Gastroesophageal sphincter (tissue), 3 donors: ENCODE results near the gene ANKRD45.

Experiments
- CTCF ChIP-seq, 4 experiments: fragments of 200-600 bp in 2 of 4; fragments of 450-650 bp in 2 of 4; sonication (generic) in 1 of 4; IDR thresholded peaks; one replicate each; pipeline ENCODE4 v1.5.1; 2017 to 2019; ENCODE audit warnings: antibody characterized with exemption in 4 of 4, mild to moderate bottlenecking in 2 of 4, moderate library complexity in 2 of 4
- POLR2A ChIP-seq, 2 donors: fragments of 450-650 bp; IDR thresholded peaks; one replicate each; pipeline ENCODE4 v1.6.1; 2017; ENCODE audit warnings: antibody characterized with exemption in 2 of 2, mild to moderate bottlenecking in 2 of 2, moderate library complexity in 1 of 2

DNA sequence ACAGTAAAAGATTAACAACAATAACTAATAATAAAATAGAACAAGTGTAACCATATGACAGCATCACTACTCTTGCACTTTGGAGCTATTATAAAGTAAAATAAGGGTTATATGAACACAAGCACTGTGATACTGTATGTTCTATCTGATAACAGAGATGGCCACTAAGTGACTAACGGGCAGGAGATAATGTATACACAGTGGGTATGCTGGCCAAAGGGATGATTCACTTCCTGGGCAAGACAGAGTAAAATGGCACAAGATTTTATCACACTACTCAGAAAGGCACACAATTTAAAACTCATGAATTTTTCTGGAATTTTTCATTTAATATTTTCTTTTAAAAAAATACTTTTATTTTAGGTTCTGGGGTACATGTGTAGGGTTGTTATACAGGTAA is 79.1 kb downstream of the ANKRD45 start:
- TF ChIP-seq POLR2A (IDR thresholded peaks at IDR 0.05) (no peak), CTCF (IDR thresholded peaks at IDR 0.05) (no peak)
